ENCODE results near the gene CDC7. TPM values are rescaled to one million over a fixed set of nuclear protein-coding genes. Genes with fewer than 3 reads are reported as not detected.
A peak's percentile ranks its signal among the peaks of the same experiment; 100 is the strongest.

CDC7 gene
- total RNA-seq, 2 experiments from 2014 or later: 25.7 to 26.0 TPM

DNA sequence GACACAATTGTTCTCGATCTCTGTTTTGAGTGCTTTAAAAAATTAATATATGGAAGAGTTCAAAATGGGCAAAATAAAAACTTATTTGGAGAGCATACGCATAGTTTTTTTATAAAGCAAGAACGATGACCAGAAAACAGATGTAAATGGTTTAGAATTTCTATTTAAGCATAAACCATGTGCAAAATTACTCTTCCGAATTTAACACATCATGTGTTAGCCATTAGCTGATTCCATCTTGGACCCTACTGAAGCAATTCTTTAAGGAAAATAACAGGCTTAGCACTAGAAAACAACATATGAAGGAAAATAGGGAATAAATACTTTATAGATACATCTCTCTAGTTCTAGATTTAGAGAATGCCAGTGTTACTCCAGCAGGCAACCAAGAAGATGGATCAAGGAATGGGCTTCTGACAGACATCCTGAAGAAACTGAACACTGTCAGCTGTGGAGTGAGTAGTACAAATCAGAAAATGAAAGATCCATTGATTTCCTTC lies 26.7 kb downstream of the CDC7 start:
- no peak overlapping the region for H3K4me3 Mint-ChIP-seq
- H3K4me1 Mint-ChIP-seq: peaks cover 20% of the 10 kb centered on the region
- no peak for DNase-seq
- H3K27ac Mint-ChIP-seq: no peak overlapping the region
- H3K9me3 Mint-ChIP-seq: no peaks in the 10 kb centered on the region
- no peaks in the 10 kb centered on the region for H3K27me3 Mint-ChIP-seq
- peaks cover 23% of the 10 kb centered on the region for H3K36me3 Mint-ChIP-seq

DNA sequence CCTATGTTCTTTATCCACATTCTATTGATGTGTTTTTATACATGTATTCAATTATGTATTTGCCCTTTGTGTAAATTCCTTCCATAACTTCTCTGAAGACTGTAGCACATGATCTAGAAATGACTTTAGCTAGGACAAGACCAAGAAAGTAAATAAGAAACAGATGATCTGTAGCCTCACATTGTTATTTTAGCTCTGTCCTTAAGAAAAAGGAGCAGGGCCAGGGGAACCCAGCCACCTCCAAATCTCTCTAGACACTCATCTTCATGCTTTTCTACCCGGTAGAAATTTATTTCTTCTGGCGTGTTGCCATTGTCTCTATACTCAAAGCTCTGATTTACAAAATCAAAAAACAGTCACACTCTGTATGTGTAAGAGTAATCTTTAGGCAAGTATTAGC lies 27.1 kb downstream of the CDC7 start:
- H3K4me1 Mint-ChIP-seq: peaks cover 16% of the 10 kb centered on the region
- H3K4me3 Mint-ChIP-seq: no peak overlapping the region
- H3K36me3 Mint-ChIP-seq: peaks cover 23% of the 10 kb centered on the region
- no peak for DNase-seq
- H3K27me3 Mint-ChIP-seq: no peaks in the 10 kb centered on the region
- no peaks in the 10 kb centered on the region for H3K9me3 Mint-ChIP-seq
- H3K27ac Mint-ChIP-seq: no peak overlapping the region

DNA sequence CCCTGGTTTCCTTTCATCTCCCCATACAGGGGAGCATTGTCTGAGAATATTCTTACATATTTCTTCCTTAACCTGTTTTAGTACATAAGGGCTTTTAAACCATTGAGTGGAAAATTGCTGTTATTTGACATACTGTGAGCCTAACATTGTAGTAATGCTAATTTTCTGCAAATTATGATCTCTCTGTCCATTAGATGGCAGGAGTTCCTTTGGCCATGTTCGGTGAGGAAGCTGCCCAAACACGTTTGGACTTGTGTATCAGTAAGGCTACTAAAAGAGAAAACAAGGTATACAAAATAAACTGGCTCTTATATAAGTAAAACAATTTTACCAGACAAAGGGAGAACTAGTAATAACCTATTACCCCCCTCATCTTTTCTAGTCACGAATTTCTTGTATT lies 29.2 kb downstream of the CDC7 start:
- Mint-ChIP-seq H3K27ac (no peak overlapping the region), H3K4me3 (no peak overlapping the region), H3K27me3 (no peaks in the 10 kb centered on the region), H3K4me1 (peaks cover 8% of the 10 kb centered on the region), H3K36me3 (peaks cover 14% of the 10 kb centered on the region), H3K9me3 (no peaks in the 10 kb centered on the region)
- no peak for DNase-seq

- Mint-ChIP-seq H3K27ac (no peak overlapping the region), H3K9me3 (no peaks in the 10 kb centered on the region), H3K4me3 (no peak overlapping the region), H3K4me1 (peaks cover 8% of the 10 kb centered on the region), H3K27me3 (no peaks in the 10 kb centered on the region), H3K36me3 (peaks cover 4% of the 10 kb centered on the region)
- no peak for DNase-seq
These were observed 32.8 kb downstream of the CDC7 start for GRCh38 chr1:91533361-91534024.

DNA sequence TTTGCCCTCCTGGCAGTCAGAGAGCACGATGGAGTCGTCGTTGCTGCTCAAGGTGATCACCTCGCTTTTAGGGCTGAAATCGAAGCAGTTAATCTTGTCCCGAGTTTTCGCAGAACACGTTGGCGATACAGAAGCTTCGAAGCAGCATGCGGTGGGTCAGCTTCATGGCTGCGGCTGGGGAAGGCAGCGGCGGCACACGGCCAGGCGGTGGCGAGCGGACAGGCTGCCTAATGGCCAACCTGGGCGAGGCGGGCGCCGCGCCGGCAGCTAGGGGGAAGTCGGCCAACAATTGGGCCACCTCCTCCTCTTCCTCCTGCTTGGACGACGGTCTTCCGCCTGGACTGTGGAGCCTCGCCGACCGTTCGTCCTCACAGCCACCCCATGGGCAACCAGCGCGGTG lies 34.8 kb downstream of the CDC7 start:
- DNase-seq: no peak
- Mint-ChIP-seq H3K27me3 (no peaks in the 10 kb centered on the region), H3K36me3 (peaks cover 3% of the 10 kb centered on the region), H3K4me3 (no peak overlapping the region), H3K4me1 (peaks cover 3% of the 10 kb centered on the region), H3K9me3 (no peaks in the 10 kb centered on the region), H3K27ac (no peak overlapping the region)

- H3K27me3 Mint-ChIP-seq: no peaks in the 10 kb centered on the region
- DNase-seq: no peak
- H3K36me3 Mint-ChIP-seq: peaks cover 6% of the 10 kb centered on the region
- peaks cover 2% of the 10 kb centered on the region for H3K4me1 Mint-ChIP-seq
- H3K9me3 Mint-ChIP-seq: peaks cover 1% of the 10 kb centered on the region
- no peak overlapping the region for H3K4me3 Mint-ChIP-seq
- no peak overlapping the region for H3K27ac Mint-ChIP-seq
These were observed 36.8 kb downstream of the CDC7 start for GRCh38 chr1:91537281-91537986.

DNA sequence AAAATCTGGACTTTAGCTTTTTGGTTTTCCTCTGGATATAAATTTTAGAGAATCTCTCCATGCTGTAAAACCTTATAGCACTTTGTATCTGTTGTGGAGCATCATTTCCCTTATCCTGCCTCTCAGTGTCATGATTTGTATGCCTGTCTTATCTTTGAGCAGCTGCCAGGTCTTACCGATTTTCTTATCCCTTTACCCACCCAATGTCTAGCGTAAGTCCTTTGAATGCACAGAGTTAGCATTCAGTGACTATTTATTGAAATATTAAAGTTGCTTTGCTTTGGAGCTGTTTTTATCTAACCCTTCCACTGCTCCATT lies 37.3 kb downstream of the CDC7 start:
- H3K27me3 Mint-ChIP-seq: no peaks in the 10 kb centered on the region
- H3K36me3 Mint-ChIP-seq: peaks cover 6% of the 10 kb centered on the region
- no peak overlapping the region for H3K27ac Mint-ChIP-seq
- peaks cover 2% of the 10 kb centered on the region for H3K4me1 Mint-ChIP-seq
- no peak overlapping the region for H3K4me3 Mint-ChIP-seq
- DNase-seq: no peak
- peaks cover 1% of the 10 kb centered on the region for H3K9me3 Mint-ChIP-seq

GRCh38 chr1:91540910-91541309 lies 40.3 kb downstream of the CDC7 start:
- DNase-seq: no peak
- peaks cover 7% of the 10 kb centered on the region for H3K36me3 Mint-ChIP-seq
- no peak overlapping the region for H3K4me3 Mint-ChIP-seq
- H3K27ac Mint-ChIP-seq: no peak overlapping the region
- H3K27me3 Mint-ChIP-seq: no peaks in the 10 kb centered on the region
- peaks cover 2% of the 10 kb centered on the region for H3K4me1 Mint-ChIP-seq
- H3K9me3 Mint-ChIP-seq: peaks cover 1% of the 10 kb centered on the region

- Mint-ChIP-seq H3K4me1 (peaks cover 2% of the 10 kb centered on the region), H3K4me3 (no peak overlapping the region), H3K9me3 (peaks cover 1% of the 10 kb centered on the region), H3K36me3 (peaks cover 7% of the 10 kb centered on the region), H3K27me3 (no peaks in the 10 kb centered on the region), H3K27ac (no peak overlapping the region)
- DNase-seq: no peak
These were observed 41.4 kb downstream of the CDC7 start for GRCh38 chr1:91541918-91542533.

DNA sequence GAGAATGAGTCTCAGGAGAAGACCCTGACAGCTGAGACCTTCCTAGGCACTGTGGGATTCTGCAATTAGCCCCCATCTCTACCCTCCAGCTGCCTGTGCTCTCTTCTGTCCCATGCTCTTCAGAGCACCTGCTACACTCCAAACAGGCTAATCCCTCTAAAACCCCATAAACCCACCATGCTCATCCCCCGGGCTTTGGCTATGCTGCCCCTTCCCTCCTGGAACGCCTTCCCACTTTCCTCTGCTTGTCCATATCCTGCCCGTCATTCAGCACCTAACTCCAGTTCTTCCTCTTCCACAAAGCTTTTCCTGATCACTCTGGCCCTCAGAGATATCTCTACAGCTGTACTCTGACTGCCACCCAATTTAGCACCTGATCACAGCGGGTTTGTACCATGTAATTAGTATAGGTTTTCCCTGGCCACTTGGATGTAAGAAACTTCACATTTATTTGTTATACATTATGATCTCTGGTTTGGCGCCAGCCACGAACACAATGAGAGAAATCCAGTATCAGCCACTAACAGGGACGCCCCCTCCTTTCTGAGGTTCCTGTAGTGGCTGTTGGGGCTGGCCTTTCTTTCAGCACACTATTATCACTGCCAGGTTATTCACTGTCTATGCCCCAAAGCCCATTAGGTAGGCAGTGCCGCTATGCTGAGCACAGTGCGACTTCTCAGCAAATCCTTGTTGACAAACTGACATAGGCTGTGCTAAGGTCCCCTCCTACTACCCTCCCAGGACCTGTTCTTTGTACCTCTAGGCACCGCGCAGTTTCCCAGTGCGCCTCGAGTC lies 45.1 kb downstream of the CDC7 start:
- Mint-ChIP-seq H3K27ac (no peak overlapping the region), H3K4me3 (no peak overlapping the region), H3K9me3 (peaks cover 3% of the 10 kb centered on the region), H3K36me3 (peaks cover 9% of the 10 kb centered on the region), H3K27me3 (no peaks in the 10 kb centered on the region), H3K4me1 (peaks cover 30% of the 10 kb centered on the region)
- no peak for DNase-seq

GRCh38 chr1:91546301-91546581 lies 45.6 kb downstream of the CDC7 start:
- Mint-ChIP-seq H3K4me1 (peaks cover 33% of the 10 kb centered on the region), H3K27me3 (no peaks in the 10 kb centered on the region), H3K36me3 (peaks cover 6% of the 10 kb centered on the region), H3K9me3 (peaks cover 3% of the 10 kb centered on the region), H3K27ac (no peak overlapping the region), H3K4me3 (no peak overlapping the region)
- DNase-seq: no peak

DNA sequence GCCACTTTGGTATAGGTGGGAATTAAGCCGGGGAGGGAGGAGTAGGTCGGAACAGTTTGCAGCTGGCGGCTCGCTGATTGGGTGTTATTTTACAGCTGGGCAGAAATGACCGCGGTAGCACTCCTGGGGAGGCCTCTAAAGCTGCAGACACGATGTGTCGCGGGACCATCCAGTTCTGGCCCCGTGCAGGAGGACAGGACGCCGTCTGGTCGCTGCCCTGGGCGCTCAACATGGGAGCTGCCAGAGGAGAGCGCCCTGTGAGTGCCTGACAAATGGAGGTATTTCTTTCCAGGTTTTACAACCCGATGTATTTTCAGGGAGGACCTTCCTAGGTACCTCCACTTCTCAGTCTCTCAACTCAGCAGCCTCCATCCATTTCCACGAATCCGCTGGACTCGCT lies 46.2 kb downstream of the CDC7 start:
- no peak overlapping the region for H3K27ac Mint-ChIP-seq
- peaks cover 3% of the 10 kb centered on the region for H3K9me3 Mint-ChIP-seq
- DNase-seq: no peak
- no peaks in the 10 kb centered on the region for H3K27me3 Mint-ChIP-seq
- peaks cover 4% of the 10 kb centered on the region for H3K36me3 Mint-ChIP-seq
- H3K4me3 Mint-ChIP-seq: no peak overlapping the region
- H3K4me1 Mint-ChIP-seq: peaks cover 37% of the 10 kb centered on the region

DNA sequence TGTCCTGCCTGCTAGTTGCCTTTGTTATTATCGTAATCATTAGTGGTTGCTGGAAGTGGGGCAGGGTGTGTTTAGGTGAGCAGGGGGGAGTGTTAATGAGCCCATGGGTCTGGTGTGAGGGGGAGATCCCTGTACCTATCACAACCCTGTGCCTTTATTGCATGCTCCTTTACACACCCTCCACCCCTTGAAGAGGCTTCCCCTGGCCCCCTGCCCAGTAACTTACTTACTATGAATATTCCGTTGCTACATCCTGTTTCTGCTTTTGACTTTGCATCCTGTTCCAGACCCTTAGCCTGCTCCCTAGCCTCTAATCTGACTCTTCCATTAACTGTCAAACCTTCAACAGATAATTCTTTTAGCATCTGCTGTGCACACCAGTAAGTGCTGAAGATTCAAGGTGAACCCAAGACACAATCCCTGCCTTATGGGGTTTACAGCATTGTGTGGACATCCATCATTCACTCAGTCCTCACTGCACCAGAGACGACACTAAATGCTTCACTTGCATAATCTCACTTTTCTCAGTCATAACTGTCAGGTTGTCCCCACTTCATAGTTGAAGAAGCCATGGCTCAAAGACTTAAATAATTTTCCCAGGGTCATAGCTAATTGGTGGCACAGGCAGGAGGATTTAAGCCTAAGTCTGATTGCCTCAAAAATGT lies 47.9 kb downstream of the CDC7 start:
- peaks cover 2% of the 10 kb centered on the region for H3K9me3 Mint-ChIP-seq
- H3K4me1 Mint-ChIP-seq: peaks cover 48% of the 10 kb centered on the region
- H3K4me3 Mint-ChIP-seq: no peak overlapping the region
- H3K36me3 Mint-ChIP-seq: peaks cover 2% of the 10 kb centered on the region
- peak overlapping the region; percentile 66 for H3K27ac Mint-ChIP-seq
- DNase-seq: no peak
- no peaks in the 10 kb centered on the region for H3K27me3 Mint-ChIP-seq

GRCh38 chr1:91549041-91549735 lies 48.5 kb downstream of the CDC7 start:
- Mint-ChIP-seq H3K27ac (peak overlapping the region; percentile 66), H3K36me3 (peaks cover 2% of the 10 kb centered on the region), H3K4me1 (peaks cover 48% of the 10 kb centered on the region), H3K4me3 (peak overlapping the region; percentile 1), H3K9me3 (peaks cover 2% of the 10 kb centered on the region), H3K27me3 (no peaks in the 10 kb centered on the region)
- DNase-seq: no peak

Data from activated naive CD8-positive, alpha-beta T cell treated with anti-CD3 and anti-CD28 coated beads for 36 hours (primary cell).